C4-2B (cell line): ENCODE results near the gene AVPI1.

Experiments used
- ZFX ChIP-seq: fragments of 450-650 bp; IDR thresholded peaks from 2 replicates; pipeline ENCODE4 v1.6.1; 2017
- TF ChIP-seq, protein P1 (sequence below): fragments of 450-650 bp; conservative IDR thresholded peaks from 2 replicates; pipeline ENCODE4 v1.5.1; 2017; ENCODE audit warnings: mild to moderate bottlenecking

DNA sequence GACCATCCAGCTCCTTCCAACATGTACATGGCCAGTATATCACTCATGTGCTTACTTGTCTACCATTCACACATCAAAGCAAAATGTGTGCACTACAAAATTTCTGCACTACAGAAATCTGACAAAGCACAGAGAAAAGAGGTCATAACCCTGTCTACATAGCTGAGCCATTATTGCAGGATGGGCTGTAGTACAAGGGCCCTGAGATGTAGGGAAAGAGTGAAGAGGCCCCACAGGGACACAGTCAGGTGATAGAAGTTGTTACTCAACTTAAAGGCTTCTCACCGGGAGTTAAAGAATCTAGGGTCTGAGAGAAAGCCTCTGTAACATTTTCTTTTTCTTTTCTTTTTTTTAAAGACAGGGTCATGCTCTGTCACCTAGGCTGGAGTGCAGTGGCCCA is 17.5 kb downstream of the AVPI1 start:
- TF ChIP-seq, protein P1, sequence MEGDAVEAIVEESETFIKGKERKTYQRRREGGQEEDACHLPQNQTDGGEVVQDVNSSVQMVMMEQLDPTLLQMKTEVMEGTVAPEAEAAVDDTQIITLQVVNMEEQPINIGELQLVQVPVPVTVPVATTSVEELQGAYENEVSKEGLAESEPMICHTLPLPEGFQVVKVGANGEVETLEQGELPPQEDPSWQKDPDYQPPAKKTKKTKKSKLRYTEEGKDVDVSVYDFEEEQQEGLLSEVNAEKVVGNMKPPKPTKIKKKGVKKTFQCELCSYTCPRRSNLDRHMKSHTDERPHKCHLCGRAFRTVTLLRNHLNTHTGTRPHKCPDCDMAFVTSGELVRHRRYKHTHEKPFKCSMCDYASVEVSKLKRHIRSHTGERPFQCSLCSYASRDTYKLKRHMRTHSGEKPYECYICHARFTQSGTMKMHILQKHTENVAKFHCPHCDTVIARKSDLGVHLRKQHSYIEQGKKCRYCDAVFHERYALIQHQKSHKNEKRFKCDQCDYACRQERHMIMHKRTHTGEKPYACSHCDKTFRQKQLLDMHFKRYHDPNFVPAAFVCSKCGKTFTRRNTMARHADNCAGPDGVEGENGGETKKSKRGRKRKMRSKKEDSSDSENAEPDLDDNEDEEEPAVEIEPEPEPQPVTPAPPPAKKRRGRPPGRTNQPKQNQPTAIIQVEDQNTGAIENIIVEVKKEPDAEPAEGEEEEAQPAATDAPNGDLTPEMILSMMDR, result no peak
- no peak for TF ChIP-seq ZFX
